HL-60 (cell line): ENCODE measurements around the gene DDX24.

Source experiments
- DNase-seq, 2 experiments: peaks; one replicate each; pipeline ENCODE4 v3.0.0-alpha.2; 2010 to 2020; ENCODE audit warnings: low read depth in 1 of 2, low spot score in 1 of 2
- H3K27ac ChIP-seq: fragments of 250-450 bp; sonication (Bioruptor Pico); replicated peaks from 2 replicates; pipeline ENCODE4 v1.5.1; 2020; ENCODE audit warnings: mild to moderate bottlenecking, moderate library complexity
- H3K27me3 ChIP-seq: fragments of 250-450 bp; sonication (Bioruptor Pico); 2 replicates; pipeline ENCODE4 v1.5.1; 2021; ENCODE audit warnings: mild to moderate bottlenecking, moderate library complexity; ENCODE audit not compliant: insufficient read depth, poor library complexity, severe bottlenecking
- H3K4me3 ChIP-seq: replicated peaks from 2 replicates; pipeline ENCODE4 v1.5.1; 2011; ENCODE audit warnings: mild to moderate bottlenecking, control low read depth, low read length; ENCODE audit not compliant: insufficient read depth
- CTCF ChIP-seq: IDR thresholded peaks from one replicate; pipeline ENCODE4 v1.5.1; 2011; ENCODE audit warnings: low read length, control low read depth, inconsistent platforms; ENCODE audit not compliant: insufficient read depth
- GABPA ChIP-seq: IDR thresholded peaks from 2 replicates; pipeline ENCODE4 v1.6.1; 2012; ENCODE audit warnings: low read depth
- POLR2AphosphoS5 ChIP-seq: IDR thresholded peaks from 2 replicates; pipeline ENCODE4 v1.6.1; 2012; ENCODE audit warnings: low read depth
- REST ChIP-seq: IDR thresholded peaks from 2 replicates; pipeline ENCODE4 v1.6.1; 2012; ENCODE audit warnings: low read depth; ENCODE audit not compliant: insufficient replicate concordance
- SPI1 ChIP-seq: IDR thresholded peaks from 2 replicates; pipeline ENCODE4 v1.6.1; 2012; ENCODE audit warnings: low read depth, mild to moderate bottlenecking, borderline replicate concordance

DDX24 gene

GRCh38 chr14:94049625-94050023 is 31.4 kb downstream of the DDX24 start:
- DNase-seq = no peak
- TF ChIP-seq REST (no peak), SPI1 (no peak), GABPA (no peak), CTCF (no peak), POLR2AphosphoS5 (no peak)

GRCh38 chr14:94048691-94049624 is 32.0 kb downstream of the DDX24 start:
- no peak for DNase-seq
- no peak overlapping the region for H3K27ac ChIP-seq
- TF ChIP-seq CTCF (no peak), GABPA (no peak), REST (no peak), POLR2AphosphoS5 (no peak), SPI1 (no peak)
- no peak overlapping the region for H3K4me3 ChIP-seq
- no peaks in the 10 kb centered on the region for H3K27me3 ChIP-seq

More at GRCh38 chr14:94049625-94050023, 31.4 kb downstream of the DDX24 start:
- H3K27me3 ChIP-seq = no peaks in the 10 kb centered on the region
- no peak overlapping the region for H3K27ac ChIP-seq
- H3K4me3 ChIP-seq = no peak overlapping the region

GRCh38 chr14:94047581-94047980 is 33.4 kb downstream of the DDX24 start:
- no peak for TF ChIP-seq SPI1
- no peak for TF ChIP-seq CTCF
- TF ChIP-seq REST = no peak
- no peak for TF ChIP-seq GABPA
- no peak for TF ChIP-seq POLR2AphosphoS5

More at GRCh38 chr14:94047581-94047980, 33.4 kb downstream of the DDX24 start:
- H3K27ac ChIP-seq = no peak overlapping the region
- H3K27me3 ChIP-seq = no peaks in the 10 kb centered on the region
- DNase-seq = no peak
- H3K4me3 ChIP-seq = no peak overlapping the region
